GM04504 (cell line): ENCODE results near the gene PEG3.

Experiments used
- DNase-seq: peaks from one replicate; pipeline ENCODE4 v3.0.0-alpha.2; 2012; ENCODE audit warnings: low read depth

The PEG3 gene

GRCh38 chr19:56806639-56807038, 33.9 kb downstream of the PEG3 start:
- no peak for DNase-seq
